Erythroblast (primary cell): Measurements from ENCODE around the gene DEGS2.

ENCODE experiments used
- GATA1 ChIP-seq: IDR thresholded peaks from 2 replicates; pipeline ENCODE4 v1.6.1; 2011; ENCODE audit warnings: low read depth, mild to moderate bottlenecking, control low read depth, low read length, moderate library complexity
- POLR2A ChIP-seq: IDR thresholded peaks from 2 replicates; pipeline ENCODE4 v1.6.1; 2011; ENCODE audit warnings: mild to moderate bottlenecking, low read length

GRCh38 chr14:100165376-100165775 lies 5.9 kb upstream of the DEGS2 start:
- TF ChIP-seq POLR2A (no peak), GATA1 (no peak)
